Tongue (tissue), 2 donors: ENCODE data around the gene GJA5. TPM values are rescaled to one million over a fixed set of nuclear protein-coding genes. Genes with fewer than 3 reads are reported as not detected.

Experiments used
- DNase-seq: peaks from one replicate; pipeline ENCODE4 v3.0.0-alpha.2; 2015
- total RNA-seq: library from RNA; depleted of rRNA; stranded (reverse); fragments of >200 nt; gene quantifications from one replicate; pipeline ENCODE4 v1.2.3, GENCODE V29; 2014

The GJA5 gene
- total RNA-seq: 15.4 TPM

DNA sequence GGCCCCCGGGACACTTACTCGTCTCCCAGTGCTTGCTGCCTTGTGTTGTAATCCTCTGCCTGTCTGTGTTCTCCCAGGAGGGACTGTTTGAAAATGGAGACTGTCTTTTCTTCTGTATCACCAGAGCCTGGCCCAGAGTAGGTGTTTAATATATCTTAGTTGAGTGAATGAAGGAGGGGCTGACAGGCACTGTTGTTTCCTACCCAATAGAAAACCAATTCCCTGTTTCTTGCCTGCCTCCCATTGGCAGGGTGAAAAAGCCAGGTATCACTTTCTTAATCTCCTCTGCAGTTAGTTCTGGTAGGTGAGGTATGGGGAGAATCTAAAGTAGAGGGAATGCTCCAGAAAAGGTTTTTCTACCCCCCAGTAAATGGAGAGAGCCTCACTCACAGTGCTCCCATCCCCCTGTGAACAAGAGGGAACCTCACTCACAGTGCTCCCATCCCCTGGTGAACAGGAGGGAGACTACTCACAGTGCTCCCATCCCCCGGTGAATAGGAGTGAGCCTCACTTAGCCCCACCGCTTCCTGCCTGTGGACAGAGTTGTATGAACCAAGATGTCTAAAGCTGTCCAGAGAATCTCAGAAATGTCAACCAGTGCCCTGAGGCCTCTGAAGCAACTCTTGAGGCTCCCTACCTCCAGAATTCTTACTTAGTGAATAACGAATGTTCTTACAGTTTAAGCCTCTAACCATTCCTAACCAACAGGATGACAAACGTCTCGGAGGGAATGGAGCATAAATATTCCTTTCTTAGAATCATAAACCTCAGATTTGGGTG lies at the start of gene GJA5:
TSS of gene GJA5 (minus strand) at position 122 of the 780 bp plus-strand sequence. CDS start 1,364 bp downstream, outside the sequence.
- DNase-seq: no peak

DNA sequence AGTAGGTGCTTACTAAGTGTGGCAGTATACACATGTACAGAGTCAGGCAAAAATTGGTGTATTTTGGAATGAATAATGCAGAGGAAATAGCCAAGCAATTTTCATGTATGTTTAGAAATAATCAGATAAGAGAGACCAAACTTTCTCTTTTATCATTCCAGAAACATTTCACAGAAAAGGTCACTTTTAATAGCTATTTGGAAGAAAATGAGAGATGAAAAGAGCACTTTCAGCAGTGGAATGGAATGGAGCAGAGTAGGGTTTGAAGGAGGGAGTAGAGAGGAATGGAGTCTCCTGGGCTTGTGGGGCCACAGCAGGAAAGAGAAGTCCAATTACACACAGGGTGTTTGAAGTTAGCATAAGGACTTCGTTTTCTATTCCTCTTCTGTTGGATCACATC lies 48.8 kb upstream of the GJA5 start:
- no peak for DNase-seq

DNA sequence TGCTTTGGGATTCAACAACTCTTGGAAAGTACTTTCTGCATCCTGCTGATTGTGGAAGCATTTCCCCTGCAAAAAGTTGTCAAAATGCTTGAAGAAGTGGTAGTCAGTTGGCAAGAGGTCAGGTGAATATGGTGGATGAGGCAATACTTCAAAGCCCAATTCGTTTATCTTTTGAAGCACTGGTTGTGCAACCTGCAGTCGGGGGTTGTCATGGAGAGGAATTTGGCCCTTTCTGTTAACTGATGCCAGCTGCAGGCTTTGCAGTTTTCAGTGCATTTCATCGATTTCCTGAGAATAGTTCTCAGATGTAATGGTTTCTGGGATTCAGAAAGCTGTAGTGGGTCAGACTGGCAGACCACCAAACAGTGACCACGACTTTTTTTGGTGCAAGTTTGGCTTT lies 47.6 kb upstream of the GJA5 start:
- no peak for DNase-seq

DNA sequence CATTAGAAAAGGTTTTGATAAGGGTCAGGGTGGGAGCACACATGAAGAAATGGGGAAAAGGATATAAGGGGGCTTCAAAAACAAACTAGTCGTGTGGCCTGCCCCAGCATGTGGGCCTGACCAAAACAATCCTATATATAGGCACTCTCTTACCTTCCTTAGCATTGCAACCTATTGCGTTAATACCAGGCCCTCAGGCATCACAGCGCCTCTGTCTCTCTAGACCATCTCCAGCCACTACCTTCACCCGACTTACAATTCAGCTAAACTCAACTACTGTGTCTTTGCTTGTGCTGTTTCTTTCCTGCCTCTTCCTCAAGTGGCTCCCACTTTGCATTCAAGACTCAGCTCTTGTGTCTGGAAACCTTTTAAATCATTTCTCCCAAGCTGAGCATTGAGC lies 47.0 kb upstream of the GJA5 start:
- DNase-seq: no peak

DNA sequence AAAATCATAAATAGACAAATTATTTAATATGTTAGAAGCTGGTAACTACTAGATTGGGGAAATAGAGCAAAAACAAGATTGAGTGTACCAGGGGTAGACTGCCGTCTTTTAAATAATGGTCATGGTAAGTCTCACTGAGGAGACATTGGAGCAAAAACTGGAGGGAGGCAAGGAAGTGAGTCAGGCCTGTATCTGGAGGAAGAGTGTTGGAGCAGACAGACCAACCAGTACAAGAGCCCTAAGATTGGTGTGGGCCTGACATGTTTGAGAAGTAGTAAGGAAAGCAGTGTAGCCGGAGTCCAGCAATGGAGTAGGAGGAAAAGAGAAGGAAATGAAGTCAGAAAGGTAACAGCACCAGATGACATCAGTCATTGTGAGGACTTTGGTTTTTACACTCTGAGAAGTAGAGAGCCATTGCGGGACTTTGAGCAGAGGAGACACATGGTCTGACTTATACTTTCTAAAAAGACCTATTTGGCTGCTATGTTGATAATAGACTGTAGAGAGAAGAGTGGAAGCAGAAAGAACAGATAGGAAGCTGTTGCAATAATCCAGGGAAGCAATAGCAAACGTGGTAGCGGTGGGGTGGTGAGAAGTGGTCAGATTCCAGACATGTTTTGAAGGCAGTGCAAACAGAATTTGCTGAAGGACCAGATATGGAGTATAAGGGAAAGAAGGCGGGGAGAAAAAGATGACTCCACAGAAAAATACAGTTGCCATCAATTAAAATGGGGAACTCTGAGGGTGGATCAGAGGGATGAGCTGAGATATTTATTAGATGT lies 44.7 kb upstream of the GJA5 start:
- no peak for DNase-seq

DNA sequence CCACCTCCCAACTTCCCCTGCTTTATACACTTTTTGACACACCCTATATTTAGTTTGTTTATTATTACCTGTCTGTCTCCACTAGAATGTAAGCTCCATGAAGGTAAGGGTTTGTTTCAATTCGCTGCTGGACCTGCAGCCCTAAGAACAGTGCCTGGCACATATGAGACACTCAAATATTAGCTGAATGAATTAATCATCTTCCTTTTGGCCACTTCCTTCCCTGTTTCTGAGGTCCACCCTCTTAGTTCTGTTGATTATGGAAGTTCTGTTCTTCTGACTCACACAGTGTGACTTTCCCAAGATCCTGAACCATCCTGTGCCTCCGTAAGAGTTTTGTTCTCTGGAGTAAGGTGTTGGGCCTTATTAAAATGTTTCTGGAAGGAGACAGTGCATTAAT lies 40.4 kb upstream of the GJA5 start:
- no peak for DNase-seq

DNA sequence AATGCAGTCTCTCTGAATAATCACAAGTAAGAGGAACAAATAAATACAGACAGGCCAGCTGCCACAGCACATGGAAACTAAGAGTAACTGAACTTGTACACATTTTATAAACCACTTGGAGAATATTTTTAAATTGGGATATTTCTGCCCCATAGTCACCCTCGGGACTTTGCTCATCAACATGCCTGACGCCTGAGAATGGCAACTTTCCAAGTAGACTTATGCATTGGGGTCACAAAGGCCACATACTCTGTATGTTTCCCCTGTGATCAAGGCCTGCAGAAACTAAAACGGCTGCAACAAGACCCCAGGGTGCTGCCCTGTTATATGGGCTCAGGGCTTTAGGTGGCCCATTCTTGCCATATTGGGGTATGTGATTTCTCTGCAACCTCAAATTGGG lies 38.3 kb upstream of the GJA5 start:
- peak; percentile 7 for DNase-seq

DNA sequence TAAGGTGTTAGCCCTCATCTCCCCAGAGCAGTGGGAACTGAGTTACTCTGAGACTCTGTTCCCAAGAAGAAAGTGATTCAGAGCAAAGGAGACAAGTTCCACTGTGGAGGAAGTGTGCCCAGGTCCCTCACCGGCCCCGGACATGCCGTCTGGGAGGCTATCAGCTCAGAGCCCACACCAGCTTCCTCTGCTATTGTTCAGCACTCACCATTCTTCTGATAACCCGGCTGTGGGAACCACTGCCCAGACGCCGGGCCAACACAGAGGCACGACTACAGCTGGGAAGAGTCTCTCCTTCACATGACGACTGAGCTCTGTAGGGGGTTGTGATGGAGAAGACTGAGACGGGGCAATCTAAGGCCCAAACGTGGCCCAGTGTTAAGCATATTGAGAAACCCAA lies 34.2 kb upstream of the GJA5 start:
- no peak for DNase-seq

DNA sequence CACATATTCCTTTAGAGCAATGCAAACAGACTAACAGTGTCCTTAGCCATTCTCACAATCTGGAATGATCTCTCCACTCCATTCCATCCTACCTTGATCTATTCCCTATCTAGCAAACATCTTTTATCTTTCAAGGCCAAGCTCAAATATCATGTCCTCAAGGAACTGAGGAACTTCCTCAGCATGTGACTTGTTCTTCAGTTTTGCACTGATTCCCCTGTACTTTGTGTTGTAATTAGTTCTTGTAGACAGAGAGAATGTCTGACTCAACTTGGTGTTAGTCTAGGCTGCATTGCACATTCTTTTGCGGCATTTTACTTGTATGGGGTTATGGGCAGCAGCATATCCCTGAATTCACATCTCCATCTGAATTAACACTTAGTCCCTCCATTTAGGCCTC lies 31.5 kb upstream of the GJA5 start:
- no peak for DNase-seq

DNA sequence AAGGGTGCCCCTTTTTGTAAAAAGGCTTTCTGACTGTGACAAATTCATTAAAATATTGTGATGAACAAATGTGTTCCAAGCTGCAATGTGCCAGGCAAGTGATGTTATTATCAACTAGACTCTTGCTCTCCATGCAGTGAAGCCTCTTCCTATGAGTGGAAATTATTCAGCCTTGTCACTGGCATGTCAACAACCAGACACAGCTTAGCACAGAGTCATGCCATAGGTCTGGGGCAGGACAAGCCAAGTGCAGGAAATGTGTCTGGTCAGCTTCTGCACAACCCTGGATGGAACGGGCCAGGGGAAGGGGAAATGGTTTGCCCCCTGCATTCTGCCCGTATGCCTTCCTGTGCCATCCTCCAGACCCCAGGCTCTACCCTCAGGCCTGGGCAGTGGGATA lies 27.4 kb upstream of the GJA5 start:
- DNase-seq: no peak

DNA sequence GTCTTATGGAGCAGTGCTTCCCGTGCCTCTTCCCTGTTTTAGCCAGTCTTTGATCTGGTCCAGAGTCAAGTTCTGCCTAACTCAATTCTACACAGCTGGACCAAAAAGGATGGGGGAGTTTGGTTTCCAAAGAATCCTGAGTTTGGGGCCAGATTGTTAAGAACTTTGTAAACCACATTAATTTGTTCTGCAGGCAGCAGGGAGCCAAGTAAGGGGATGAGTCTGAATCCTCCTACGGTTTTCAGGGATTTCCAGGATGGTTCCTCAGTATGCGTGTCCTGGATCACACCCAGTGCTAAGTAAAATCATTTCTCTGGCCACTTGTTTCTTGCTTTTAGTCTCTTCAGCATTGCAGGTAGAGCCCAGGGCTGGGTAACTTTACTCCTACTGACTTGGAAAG lies 26.1 kb upstream of the GJA5 start:
- peak; percentile 37 for DNase-seq

DNA sequence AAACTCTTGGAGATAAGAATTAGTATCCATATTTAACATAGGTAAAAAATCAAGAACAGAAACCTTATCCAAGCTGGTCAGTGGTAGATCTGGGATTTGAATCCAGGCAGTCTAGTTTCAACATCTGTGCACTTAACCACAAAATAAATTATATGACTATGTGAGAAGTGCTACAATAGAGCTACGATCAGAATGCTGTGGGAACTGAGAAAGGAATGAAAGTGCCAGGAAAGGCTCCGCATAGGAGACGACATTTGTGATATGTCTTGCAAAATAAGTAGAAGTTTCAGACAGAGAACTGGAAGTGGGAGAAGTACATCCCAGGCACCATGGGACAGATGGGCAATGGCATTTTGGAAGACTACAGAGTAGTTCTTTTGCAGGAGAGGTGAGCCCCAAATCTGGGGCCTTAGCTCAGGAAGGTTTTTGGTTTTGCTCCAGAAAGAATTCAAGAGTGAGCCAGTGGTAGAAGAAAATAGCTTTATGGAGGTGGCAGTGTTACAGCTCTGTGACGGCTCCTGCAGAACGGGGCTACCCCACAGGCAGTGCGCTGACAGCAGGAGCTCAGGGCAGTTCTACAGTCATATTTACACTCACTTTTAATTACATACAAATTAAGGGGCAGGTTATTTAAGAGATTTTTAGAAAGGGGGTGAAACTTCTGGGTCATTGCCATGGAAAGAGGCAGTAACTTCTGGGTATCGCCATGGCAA lies 25.5 kb upstream of the GJA5 start:
- DNase-seq: no peak

DNA sequence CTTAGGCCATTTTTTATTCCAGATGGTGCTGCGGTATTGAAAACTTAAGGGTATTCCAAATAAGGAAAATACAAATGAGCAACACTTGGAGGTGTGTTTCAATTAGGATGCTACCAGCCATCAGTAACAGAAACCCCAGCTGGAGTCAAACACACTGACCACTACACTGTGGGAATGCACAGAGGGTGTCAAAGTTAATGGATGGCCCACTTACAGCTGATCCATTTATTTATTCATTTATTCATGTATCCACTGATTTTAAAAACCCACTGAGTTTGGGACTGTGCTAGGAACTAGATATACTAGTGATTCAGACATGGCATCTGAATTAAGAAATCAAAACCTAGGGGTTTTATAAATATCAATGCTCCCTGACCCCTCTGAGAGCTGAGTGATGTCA lies 24.5 kb upstream of the GJA5 start:
- DNase-seq: no peak

DNA sequence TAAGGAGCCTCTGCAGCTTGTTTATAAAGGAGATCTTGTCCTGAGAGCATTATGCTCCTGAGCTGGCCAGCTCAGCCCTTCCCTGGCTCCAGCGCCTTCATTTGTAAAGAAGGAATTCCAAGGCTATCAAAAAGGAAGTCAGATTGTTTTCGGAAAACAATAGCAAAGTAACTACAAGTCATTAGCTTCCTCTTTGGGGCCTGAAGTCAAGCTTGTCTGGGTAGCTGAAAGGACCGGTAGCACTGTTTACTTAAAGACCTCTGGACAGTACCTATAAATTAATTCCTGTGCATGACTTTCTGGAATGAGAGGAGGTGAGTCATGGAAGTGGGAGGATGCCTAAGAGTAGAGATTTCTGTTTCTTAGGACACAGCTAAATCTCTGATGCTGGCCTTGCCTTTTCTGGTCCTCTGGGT lies 20.7 kb upstream of the GJA5 start:
- DNase-seq: no peak

DNA sequence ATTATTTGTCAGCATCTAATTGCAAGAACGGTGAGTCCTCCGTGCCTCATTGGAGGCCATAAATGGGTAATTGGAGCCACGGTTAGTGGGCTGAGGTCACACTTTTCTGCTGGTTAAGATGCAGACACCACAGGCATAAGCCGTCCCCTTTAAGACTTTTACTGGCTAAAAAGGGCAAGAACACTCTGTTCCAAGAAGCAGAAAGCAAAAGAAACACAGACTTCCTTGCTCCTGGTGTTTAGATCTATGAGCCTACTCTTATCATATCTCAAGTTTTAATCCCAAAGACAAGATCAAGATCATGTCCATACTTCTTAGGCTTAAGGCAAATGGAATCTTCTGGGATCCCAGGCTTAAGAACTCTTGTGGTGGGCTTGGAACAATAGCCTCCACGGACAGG lies 17.3 kb upstream of the GJA5 start:
- DNase-seq: no peak

DNA sequence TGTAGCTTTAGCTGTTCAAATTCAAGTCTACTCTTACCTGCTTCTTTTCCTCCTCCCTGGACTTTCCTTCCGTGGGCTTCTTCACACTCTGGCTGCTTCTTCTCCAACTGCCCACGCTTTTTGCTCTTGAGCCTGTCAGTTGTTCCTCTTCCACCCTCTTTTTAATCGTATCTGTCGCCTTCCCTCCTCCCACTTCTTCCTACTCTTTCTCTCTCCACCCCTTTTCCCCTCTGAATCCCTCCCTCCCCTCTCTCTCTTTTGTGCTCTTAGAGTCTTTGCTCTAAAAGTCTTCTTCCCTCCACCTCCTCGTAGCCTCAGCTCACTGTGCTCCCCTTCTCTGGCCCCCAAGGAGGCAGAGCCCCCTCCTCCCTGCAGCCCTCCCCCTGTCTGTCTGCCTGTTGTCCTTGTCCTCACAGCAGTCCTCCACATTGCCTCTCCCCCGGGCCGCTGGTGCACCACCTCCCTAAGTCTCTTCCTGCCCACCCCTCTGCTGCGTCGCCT lies 12.9 kb upstream of the GJA5 start:
- DNase-seq: no peak

DNA sequence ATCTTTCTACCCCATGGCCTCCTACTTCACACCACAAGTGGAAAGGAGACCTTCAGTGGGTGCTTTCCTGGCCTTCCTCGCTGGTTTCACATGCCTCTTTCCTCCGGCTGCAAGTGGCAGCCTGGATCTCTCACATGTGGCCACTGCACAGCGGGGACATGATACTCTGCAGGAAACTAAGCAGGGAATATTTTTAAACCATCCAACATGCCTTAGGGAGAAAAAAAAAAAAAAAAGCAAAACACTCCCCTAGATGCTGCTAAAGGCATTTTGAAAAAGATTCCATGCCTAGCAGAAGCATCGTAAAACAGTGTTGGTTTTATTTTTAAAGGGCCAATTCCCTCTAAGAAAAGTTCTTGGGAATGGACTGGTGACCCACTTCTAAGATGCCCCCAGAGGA lies 12.2 kb upstream of the GJA5 start:
- DNase-seq: no peak

DNA sequence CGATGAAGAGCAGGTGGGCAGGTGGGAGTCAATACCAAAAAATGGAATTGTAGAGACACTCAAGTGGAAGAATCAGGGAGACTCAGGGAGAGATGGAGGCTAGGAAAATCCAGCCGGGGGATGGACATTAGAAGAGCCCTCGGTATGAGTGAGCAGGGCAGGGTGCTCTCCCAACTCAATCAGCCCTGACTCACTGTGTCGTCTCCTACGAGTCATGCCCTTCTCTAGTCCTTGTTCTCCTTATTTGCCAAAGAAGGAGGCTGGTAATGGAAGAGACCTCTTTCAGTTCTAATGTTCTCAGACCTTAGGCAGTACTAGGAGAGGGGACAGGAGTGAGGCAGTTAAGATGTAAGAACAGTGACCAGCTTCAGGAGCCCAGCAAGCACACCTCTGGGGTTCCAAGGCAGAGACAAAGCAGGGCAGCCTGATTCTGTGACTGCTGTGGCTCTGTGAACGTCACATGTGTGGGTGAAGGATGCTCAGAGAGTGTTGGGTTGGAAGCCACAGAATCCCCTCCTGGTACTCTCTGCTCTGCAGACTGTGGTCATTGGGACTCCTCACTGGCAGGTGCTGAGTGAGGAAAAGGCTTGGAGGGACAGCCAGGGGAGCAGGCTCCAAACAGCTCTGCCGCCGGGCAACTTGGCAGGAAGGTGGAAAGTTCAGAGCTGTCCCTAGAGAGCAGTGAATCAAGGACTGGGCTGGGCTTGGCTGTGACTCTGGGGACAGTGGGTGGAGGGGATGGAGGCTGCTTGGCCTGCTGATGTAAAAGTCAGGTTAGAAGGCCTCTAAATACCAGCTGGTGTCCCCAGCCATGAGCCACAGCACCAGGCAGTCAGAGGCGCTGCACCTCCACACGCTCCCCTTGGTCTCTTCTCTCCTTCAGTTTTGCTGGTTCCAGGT lies 11.1 kb upstream of the GJA5 start:
- DNase-seq: no peak

DNA sequence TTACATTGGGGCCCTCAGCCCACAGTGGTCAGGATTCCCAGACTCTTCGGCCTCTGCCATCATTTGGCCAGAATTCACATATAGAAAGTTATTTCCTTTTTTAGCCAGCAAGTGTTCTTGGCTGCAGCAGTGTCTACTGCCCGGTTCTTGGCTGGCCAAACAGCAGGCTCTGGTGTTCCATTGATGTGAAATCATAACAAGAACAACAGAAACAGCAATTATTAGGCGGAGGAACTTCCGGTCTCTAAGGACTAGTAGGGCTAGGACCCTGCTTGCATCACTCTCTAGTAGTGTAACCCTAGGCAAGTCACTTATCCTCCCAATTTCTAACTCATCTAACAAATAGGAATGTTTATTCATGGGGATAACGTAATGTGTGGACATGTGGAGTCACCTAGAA lies 8.7 kb upstream of the GJA5 start:
- DNase-seq: no peak

DNA sequence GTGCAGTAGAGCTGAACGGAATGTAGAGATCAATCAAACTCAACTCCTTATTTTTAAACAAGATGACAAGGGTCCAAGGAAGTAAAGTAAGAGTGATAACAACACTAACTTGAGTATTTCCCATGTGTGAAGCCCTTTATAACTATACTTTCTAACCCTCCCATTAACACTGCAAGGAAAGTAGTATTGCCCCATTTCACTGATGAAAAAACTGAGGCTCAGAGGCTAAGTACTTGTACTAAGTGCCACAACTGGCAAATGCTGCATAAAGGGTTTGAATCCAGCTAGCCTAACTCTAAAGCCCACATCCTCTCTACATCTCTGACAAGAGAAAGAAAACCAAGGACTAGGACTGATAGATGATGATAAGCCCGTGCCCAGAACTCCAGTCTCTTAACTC lies 8.2 kb upstream of the GJA5 start:
- DNase-seq: no peak

DNA sequence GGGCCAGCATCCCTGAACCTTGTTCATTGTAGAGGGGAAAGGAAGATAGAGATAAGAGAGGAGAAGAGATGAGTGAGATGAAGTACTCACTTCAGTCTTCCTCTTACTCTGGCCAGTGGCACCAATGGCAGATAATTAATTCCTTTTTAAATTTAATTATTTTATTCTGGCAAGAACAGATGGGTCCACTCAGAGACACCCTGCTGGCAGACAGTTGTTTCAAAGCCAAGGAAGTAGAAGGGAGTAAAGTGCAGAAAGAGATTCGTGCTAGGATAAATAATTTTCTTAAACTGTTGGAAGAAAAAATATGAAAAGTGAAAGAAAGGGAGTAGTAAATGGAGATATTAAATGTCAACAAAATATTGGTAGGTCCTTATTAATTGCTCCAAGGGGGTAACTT lies 7.7 kb upstream of the GJA5 start:
- DNase-seq: no peak
